Measurements from ENCODE around the gene NRXN3.

The NRXN3 gene

DNA sequence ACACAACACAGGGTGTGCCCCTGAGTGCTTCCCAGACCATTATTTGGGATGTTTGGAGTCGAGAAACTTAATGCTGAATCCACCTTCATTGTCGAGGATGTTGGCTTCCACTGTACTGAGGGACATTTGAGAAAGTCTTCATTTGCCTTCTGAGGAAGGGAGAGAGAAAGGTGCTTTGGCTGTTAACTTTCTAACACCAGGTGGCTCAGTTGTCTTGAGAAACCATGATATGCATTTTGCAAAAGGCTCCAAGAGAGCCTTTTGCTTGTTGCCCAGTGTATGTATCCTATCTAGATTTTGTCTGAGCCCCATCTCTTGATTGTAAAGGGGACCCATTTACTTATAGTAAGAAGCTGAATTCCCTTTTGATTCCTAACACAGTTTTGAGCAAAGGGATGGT is 28.6 kb upstream of the NRXN3 start:
- Histone ChIP-seq H3K27me3 (replicated peaks; ENCODE audit: control insufficient read depth, insufficient read depth, low read length, poor library complexity, severe bottlenecking) (no peaks in the 10 kb centered on the region), H3K4me1 (ENCODE audit: control insufficient read depth, insufficient read depth, low read length, poor library complexity, severe bottlenecking) (no peaks in the 10 kb centered on the region), H3K9me3 (ENCODE audit: control insufficient read depth, low read length) (no peaks in the 10 kb centered on the region), H3K4me3 (ENCODE audit: insufficient read depth, low read depth, low read length, poor library complexity, severe bottlenecking) (no peak overlapping the region), H3K27ac (ENCODE audit: insufficient read depth, low read length, poor library complexity, severe bottlenecking) (no peak overlapping the region), H3K36me3 (ENCODE audit: control insufficient read depth, insufficient read depth, low read length) (no peaks in the 10 kb centered on the region)
- DNase-seq, result no peak

DNA sequence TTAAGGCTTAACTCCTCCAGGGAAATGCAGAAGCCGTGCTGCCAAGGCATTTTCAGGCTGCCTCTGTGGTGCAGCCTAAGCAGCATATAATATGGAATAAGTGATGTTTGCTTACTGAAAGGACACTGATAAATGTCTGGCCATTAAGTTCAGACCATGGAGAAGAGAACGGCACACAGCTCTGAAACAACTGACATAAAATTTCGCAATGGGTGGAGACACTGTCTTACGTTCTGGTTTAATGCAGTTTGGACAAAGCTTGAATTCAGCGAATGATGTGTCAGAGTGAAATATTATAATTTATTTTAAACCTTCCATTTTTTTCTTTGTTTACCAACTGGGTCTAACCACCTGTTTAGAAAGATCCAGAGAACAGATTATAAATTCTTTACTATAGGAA is 27.2 kb upstream of the NRXN3 start:
- Histone ChIP-seq H3K36me3 (ENCODE audit: control insufficient read depth, insufficient read depth, low read length) (no peaks in the 10 kb centered on the region), H3K27me3 (replicated peaks; ENCODE audit: control insufficient read depth, insufficient read depth, low read length, poor library complexity, severe bottlenecking) (no peaks in the 10 kb centered on the region), H3K4me1 (ENCODE audit: control insufficient read depth, insufficient read depth, low read length, poor library complexity, severe bottlenecking) (no peaks in the 10 kb centered on the region), H3K4me3 (ENCODE audit: insufficient read depth, low read depth, low read length, poor library complexity, severe bottlenecking) (no peak overlapping the region), H3K9me3 (ENCODE audit: control insufficient read depth, low read length) (no peaks in the 10 kb centered on the region), H3K27ac (ENCODE audit: insufficient read depth, low read length, poor library complexity, severe bottlenecking) (no peak overlapping the region)
- no peak for DNase-seq

- DNase-seq, result no peak
- H3K4me1 ChIP-seq (ENCODE audit: control insufficient read depth, insufficient read depth, low read length, poor library complexity, severe bottlenecking), result no peaks in the 10 kb centered on the region
- H3K27me3 ChIP-seq (replicated peaks; ENCODE audit: control insufficient read depth, insufficient read depth, low read length, poor library complexity, severe bottlenecking), result no peaks in the 10 kb centered on the region
- H3K4me3 ChIP-seq (ENCODE audit: insufficient read depth, low read depth, low read length, poor library complexity, severe bottlenecking), result no peak overlapping the region
- H3K27ac ChIP-seq (ENCODE audit: insufficient read depth, low read length, poor library complexity, severe bottlenecking), result no peak overlapping the region
- no peaks in the 10 kb centered on the region for H3K9me3 ChIP-seq (ENCODE audit: control insufficient read depth, low read length)
- H3K36me3 ChIP-seq (ENCODE audit: control insufficient read depth, insufficient read depth, low read length), result no peaks in the 10 kb centered on the region
Observed at GRCh38 chr14:78143489-78144145, 26.6 kb upstream of the NRXN3 start.

DNA sequence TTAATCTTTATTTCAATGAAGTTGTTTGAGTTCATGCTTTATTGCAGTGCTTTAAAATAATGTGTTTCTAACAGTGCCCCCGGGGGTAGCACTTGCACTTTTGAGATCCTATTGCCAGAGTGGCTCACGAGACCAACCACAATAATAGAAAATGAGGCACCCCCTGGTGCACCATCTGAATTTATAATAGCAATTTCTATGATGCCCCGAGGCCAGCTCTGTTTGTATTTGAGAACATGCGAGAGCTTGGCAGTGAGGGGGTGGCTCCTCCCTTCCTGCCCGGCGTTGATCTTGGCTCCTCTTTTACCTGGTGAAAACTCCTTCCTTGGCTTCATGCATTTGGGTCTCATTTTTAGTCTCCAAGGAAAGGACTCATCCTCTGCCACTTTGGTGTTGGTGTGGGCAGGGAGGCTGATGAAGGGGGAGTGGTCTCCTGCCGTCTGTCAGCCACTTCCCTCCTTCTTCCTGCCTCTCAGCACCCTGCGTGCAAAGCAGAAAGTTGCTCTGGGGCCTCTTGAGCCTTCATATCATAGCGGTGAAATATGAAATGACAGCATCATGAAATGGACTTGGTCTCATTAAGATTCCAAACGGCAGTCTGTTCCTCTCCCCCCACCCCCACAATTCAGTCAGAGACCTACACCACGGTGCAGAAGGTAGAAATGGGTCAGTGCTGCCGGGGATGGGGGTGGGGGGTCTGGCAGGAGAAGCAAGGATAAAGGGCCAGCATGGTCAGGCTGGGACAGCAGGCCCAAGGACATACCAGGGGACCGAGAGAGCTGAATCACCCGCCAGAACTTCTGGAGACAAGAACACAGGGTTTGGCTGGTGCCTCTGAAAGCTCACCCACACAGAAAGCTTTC is 17.7 kb upstream of the NRXN3 start:
- H3K36me3 ChIP-seq (ENCODE audit: control insufficient read depth, insufficient read depth, low read length), result no peaks in the 10 kb centered on the region
- H3K4me1 ChIP-seq (ENCODE audit: control insufficient read depth, insufficient read depth, low read length, poor library complexity, severe bottlenecking), result no peaks in the 10 kb centered on the region
- H3K27me3 ChIP-seq (replicated peaks; ENCODE audit: control insufficient read depth, insufficient read depth, low read length, poor library complexity, severe bottlenecking), result no peaks in the 10 kb centered on the region
- DNase-seq, result no peak
- no peak overlapping the region for H3K4me3 ChIP-seq (ENCODE audit: insufficient read depth, low read depth, low read length, poor library complexity, severe bottlenecking)
- H3K9me3 ChIP-seq (ENCODE audit: control insufficient read depth, low read length), result no peaks in the 10 kb centered on the region
- no peak overlapping the region for H3K27ac ChIP-seq (ENCODE audit: insufficient read depth, low read length, poor library complexity, severe bottlenecking)

DNA sequence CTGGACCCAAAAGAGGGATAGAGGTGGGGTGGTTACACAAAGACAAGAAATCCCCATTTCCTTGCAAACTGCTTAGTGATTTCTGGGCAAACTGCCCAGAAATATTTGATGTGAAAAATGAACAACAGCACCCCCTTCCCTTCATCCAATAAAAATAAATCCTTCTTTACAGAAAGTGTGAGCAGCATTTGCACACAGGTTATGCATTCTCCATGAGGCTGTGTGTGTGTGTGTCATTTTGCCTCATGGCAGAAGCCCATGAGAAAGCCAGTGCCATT is 17.2 kb upstream of the NRXN3 start:
- Histone ChIP-seq H3K4me3 (ENCODE audit: insufficient read depth, low read depth, low read length, poor library complexity, severe bottlenecking) (no peak overlapping the region), H3K27me3 (replicated peaks; ENCODE audit: control insufficient read depth, insufficient read depth, low read length, poor library complexity, severe bottlenecking) (no peaks in the 10 kb centered on the region), H3K9me3 (ENCODE audit: control insufficient read depth, low read length) (no peaks in the 10 kb centered on the region), H3K36me3 (ENCODE audit: control insufficient read depth, insufficient read depth, low read length) (no peaks in the 10 kb centered on the region), H3K27ac (ENCODE audit: insufficient read depth, low read length, poor library complexity, severe bottlenecking) (no peak overlapping the region), H3K4me1 (ENCODE audit: control insufficient read depth, insufficient read depth, low read length, poor library complexity, severe bottlenecking) (no peaks in the 10 kb centered on the region)
- no peak for DNase-seq

DNA sequence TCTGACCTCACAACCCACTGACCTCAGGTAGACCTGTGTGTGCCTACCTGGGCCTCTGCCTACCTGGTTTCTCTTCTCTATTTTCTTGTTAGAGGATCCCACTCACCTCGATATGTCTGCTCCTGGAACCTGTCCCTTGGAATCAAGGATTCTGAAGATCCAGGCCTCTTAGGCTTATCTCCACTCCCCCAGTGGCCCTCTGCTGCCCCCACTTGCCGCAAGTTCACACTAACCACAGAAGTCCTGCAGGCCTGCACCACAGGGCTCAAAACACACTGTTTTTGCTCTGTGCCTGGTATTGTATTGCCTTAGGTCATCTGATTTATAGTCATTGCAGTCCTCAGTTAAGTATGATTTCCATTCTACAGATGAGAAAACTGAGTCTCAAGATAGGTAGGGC is 15.3 kb upstream of the NRXN3 start:
- Histone ChIP-seq H3K9me3 (ENCODE audit: control insufficient read depth, low read length) (no peaks in the 10 kb centered on the region), H3K36me3 (ENCODE audit: control insufficient read depth, insufficient read depth, low read length) (no peaks in the 10 kb centered on the region)

DNA sequence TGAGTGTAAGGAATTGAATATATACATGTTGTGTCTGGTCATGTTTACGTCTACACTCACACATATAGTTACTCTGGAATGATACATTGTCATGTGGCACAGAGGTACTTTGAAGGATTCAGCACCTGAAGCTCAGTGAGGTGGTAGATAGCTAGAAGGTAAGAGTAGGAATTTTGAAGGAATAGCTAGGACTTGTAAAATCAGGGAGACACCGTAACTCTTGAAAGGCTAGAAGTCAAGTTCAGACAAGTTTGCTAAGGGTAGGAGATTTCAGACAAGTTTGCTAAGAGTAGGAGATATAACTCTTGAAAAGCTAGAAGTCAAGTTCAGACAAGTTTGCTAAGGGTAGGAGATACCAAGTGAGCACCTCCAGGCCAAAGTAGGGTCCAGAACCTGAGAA is 14.0 kb upstream of the NRXN3 start:
- no peaks in the 10 kb centered on the region for H3K27me3 ChIP-seq (replicated peaks; ENCODE audit: control insufficient read depth, insufficient read depth, low read length, poor library complexity, severe bottlenecking)
- H3K27ac ChIP-seq (ENCODE audit: insufficient read depth, low read length, poor library complexity, severe bottlenecking), result no peak overlapping the region
- H3K4me3 ChIP-seq (ENCODE audit: insufficient read depth, low read depth, low read length, poor library complexity, severe bottlenecking), result no peak overlapping the region
- no peak for DNase-seq
- H3K4me1 ChIP-seq (ENCODE audit: control insufficient read depth, insufficient read depth, low read length, poor library complexity, severe bottlenecking), result no peaks in the 10 kb centered on the region
- no peaks in the 10 kb centered on the region for H3K36me3 ChIP-seq (ENCODE audit: control insufficient read depth, insufficient read depth, low read length)
- H3K9me3 ChIP-seq (ENCODE audit: control insufficient read depth, low read length), result no peaks in the 10 kb centered on the region

More for the DNA sequence above, 15.3 kb upstream of the NRXN3 start:
- no peak for DNase-seq
- H3K4me1 ChIP-seq (ENCODE audit: control insufficient read depth, insufficient read depth, low read length, poor library complexity, severe bottlenecking), result no peaks in the 10 kb centered on the region
- no peaks in the 10 kb centered on the region for H3K27me3 ChIP-seq (replicated peaks; ENCODE audit: control insufficient read depth, insufficient read depth, low read length, poor library complexity, severe bottlenecking)
- no peak overlapping the region for H3K4me3 ChIP-seq (ENCODE audit: insufficient read depth, low read depth, low read length, poor library complexity, severe bottlenecking)
- no peak overlapping the region for H3K27ac ChIP-seq (ENCODE audit: insufficient read depth, low read length, poor library complexity, severe bottlenecking)

- H3K36me3 ChIP-seq (ENCODE audit: control insufficient read depth, insufficient read depth, low read length), result no peaks in the 10 kb centered on the region
- no peak overlapping the region for H3K4me3 ChIP-seq (ENCODE audit: insufficient read depth, low read depth, low read length, poor library complexity, severe bottlenecking)
- H3K9me3 ChIP-seq (ENCODE audit: control insufficient read depth, low read length), result no peaks in the 10 kb centered on the region
- no peak for DNase-seq
- no peaks in the 10 kb centered on the region for H3K27me3 ChIP-seq (replicated peaks; ENCODE audit: control insufficient read depth, insufficient read depth, low read length, poor library complexity, severe bottlenecking)
- no peaks in the 10 kb centered on the region for H3K4me1 ChIP-seq (ENCODE audit: control insufficient read depth, insufficient read depth, low read length, poor library complexity, severe bottlenecking)
- no peak overlapping the region for H3K27ac ChIP-seq (ENCODE audit: insufficient read depth, low read length, poor library complexity, severe bottlenecking)
Observed at GRCh38 chr14:78157494-78158437, 12.4 kb upstream of the NRXN3 start.

GRCh38 chr14:78162202-78162601 is 8.0 kb upstream of the NRXN3 start:
- no peak overlapping the region for H3K4me3 ChIP-seq (ENCODE audit: insufficient read depth, low read depth, low read length, poor library complexity, severe bottlenecking)
- no peaks in the 10 kb centered on the region for H3K9me3 ChIP-seq (ENCODE audit: control insufficient read depth, low read length)
- H3K4me1 ChIP-seq (ENCODE audit: control insufficient read depth, insufficient read depth, low read length, poor library complexity, severe bottlenecking), result no peaks in the 10 kb centered on the region
- no peaks in the 10 kb centered on the region for H3K27me3 ChIP-seq (replicated peaks; ENCODE audit: control insufficient read depth, insufficient read depth, low read length, poor library complexity, severe bottlenecking)
- no peak for DNase-seq
- H3K36me3 ChIP-seq (ENCODE audit: control insufficient read depth, insufficient read depth, low read length), result no peaks in the 10 kb centered on the region
- no peak overlapping the region for H3K27ac ChIP-seq (ENCODE audit: insufficient read depth, low read length, poor library complexity, severe bottlenecking)

Data from effector memory CD4-positive, alpha-beta T cell (primary cell).